Measurements from ENCODE around the gene CENPF. TPM values are rescaled to one million over a fixed set of nuclear protein-coding genes. Genes with fewer than 3 reads are reported as not detected.

The CENPF gene
- total and polyA plus RNA-seq, 9 of the 15 experiments (the other 6 are each of a cell fraction or from before 2014, with no cell fraction given): 50.6 to 180 (median 98.3) TPM

DNA sequence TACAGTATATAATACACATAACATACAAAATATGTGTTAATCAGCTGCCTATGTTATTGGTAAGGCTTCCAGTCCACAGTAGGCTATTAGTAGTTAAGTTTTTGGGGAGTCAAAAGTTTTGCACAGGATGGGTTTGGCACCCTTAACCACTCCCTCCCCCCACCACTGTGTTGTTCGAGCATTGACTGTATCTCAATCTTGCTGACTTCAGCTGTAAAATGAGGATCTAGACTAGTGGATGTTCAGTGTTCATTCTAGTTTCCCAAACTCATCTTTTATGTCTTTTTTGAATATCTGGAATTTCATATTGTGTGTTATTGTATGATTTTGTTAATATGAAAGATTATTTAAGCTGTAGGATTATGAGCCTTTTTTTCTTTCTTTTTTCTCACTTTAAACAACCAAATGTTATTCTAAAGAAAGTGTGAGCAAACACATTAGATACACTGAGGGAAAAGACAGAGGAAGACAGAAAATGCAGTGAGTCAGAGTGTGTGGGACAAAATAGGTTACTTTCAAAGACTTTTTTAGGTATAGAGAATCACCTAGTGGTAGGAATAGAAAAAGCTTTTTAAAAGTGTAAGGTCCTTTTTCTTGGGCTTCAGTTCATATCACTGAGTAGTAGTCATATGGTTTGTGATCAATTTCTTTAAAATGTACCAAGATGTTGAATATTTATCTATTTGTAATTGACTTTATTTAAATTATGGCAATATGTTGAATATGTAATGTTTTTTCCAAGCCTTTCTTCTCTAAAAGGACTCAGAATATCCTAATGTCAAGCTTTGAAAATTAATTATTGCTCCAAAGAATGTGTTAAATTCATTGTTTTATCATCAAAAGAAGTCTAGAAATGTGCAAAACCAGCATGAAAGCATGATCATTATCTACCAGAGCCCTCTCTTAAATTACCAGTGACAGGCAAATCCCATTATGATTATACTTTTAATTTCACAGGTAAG lies 17.9 kb upstream of the CENPF start (continued):
- TF ChIP-seq, protein P1, sequence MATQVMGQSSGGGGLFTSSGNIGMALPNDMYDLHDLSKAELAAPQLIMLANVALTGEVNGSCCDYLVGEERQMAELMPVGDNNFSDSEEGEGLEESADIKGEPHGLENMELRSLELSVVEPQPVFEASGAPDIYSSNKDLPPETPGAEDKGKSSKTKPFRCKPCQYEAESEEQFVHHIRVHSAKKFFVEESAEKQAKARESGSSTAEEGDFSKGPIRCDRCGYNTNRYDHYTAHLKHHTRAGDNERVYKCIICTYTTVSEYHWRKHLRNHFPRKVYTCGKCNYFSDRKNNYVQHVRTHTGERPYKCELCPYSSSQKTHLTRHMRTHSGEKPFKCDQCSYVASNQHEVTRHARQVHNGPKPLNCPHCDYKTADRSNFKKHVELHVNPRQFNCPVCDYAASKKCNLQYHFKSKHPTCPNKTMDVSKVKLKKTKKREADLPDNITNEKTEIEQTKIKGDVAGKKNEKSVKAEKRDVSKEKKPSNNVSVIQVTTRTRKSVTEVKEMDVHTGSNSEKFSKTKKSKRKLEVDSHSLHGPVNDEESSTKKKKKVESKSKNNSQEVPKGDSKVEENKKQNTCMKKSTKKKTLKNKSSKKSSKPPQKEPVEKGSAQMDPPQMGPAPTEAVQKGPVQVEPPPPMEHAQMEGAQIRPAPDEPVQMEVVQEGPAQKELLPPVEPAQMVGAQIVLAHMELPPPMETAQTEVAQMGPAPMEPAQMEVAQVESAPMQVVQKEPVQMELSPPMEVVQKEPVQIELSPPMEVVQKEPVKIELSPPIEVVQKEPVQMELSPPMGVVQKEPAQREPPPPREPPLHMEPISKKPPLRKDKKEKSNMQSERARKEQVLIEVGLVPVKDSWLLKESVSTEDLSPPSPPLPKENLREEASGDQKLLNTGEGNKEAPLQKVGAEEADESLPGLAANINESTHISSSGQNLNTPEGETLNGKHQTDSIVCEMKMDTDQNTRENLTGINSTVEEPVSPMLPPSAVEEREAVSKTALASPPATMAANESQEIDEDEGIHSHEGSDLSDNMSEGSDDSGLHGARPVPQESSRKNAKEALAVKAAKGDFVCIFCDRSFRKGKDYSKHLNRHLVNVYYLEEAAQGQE (IDR thresholded peaks at IDR 0.05; ENCODE audit: borderline replicate concordance): peak; percentile 41; the same call in 1 of the 2 replicates
- TF ChIP-seq, protein P1 (CRISPR knock-in tag; IDR thresholded peaks at IDR 0.05; ENCODE audit: low read depth): no peak
- TF ChIP-seq KLF16 (IDR thresholded peaks at IDR 0.05) (peak; percentile 46; the same call in 1 of the 2 replicates), PRMT5 (CRISPR knock-in tag; IDR thresholded peaks at IDR 0.05) (no peak), TGIF2 (CRISPR knock-in tag; IDR thresholded peaks at IDR 0.05) (no peak), ZNF561 (CRISPR knock-in tag; conservative IDR thresholded peaks at IDR 0.05) (no peak), ZBTB17 (CRISPR knock-in tag; IDR thresholded peaks at IDR 0.05) (no peak), ZBTB1 (CRISPR knock-in tag; IDR thresholded peaks at IDR 0.05; ENCODE audit: borderline replicate concordance, low read depth) (no peak), KAT8 (IDR thresholded peaks at IDR 0.05; ENCODE audit: low read depth) (no peak), SLC30A9 (CRISPR knock-in tag; IDR thresholded peaks at IDR 0.05) (no peak)
- TF ChIP-seq, protein P2, sequence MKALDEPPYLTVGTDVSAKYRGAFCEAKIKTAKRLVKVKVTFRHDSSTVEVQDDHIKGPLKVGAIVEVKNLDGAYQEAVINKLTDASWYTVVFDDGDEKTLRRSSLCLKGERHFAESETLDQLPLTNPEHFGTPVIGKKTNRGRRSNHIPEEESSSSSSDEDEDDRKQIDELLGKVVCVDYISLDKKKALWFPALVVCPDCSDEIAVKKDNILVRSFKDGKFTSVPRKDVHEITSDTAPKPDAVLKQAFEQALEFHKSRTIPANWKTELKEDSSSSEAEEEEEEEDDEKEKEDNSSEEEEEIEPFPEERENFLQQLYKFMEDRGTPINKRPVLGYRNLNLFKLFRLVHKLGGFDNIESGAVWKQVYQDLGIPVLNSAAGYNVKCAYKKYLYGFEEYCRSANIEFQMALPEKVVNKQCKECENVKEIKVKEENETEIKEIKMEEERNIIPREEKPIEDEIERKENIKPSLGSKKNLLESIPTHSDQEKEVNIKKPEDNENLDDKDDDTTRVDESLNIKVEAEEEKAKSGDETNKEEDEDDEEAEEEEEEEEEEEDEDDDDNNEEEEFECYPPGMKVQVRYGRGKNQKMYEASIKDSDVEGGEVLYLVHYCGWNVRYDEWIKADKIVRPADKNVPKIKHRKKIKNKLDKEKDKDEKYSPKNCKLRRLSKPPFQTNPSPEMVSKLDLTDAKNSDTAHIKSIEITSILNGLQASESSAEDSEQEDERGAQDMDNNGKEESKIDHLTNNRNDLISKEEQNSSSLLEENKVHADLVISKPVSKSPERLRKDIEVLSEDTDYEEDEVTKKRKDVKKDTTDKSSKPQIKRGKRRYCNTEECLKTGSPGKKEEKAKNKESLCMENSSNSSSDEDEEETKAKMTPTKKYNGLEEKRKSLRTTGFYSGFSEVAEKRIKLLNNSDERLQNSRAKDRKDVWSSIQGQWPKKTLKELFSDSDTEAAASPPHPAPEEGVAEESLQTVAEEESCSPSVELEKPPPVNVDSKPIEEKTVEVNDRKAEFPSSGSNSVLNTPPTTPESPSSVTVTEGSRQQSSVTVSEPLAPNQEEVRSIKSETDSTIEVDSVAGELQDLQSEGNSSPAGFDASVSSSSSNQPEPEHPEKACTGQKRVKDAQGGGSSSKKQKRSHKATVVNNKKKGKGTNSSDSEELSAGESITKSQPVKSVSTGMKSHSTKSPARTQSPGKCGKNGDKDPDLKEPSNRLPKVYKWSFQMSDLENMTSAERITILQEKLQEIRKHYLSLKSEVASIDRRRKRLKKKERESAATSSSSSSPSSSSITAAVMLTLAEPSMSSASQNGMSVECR (CRISPR knock-in tag; IDR thresholded peaks at IDR 0.05): no peak
- TF ChIP-seq, protein P3, sequence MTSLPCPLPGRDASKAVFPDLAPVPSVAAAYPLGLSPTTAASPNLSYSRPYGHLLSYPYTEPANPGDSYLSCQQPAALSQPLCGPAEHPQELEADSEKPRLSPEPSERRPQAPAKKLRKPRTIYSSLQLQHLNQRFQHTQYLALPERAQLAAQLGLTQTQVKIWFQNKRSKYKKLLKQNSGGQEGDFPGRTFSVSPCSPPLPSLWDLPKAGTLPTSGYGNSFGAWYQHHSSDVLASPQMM (CRISPR knock-in tag; IDR thresholded peaks at IDR 0.05): no peak
